MM.1S (cell line): ENCODE measurements around the gene FGD4.

ENCODE experiments used
- EZH2 ChIP-seq: fragments of 300-600 bp; sonication (generic); optimal IDR thresholded peaks from 2 replicates; pipeline ENCODE3; 2017; ENCODE audit warnings: low read depth, mild to moderate bottlenecking, antibody characterized with exemption, low read length, mixed read lengths
- EZH2phosphoT487 ChIP-seq: fragments of 300-600 bp; sonication (generic); IDR thresholded peaks from 2 replicates; pipeline ENCODE4 v1.6.1; 2018; ENCODE audit warnings: antibody characterized with exemption, low read length
- TF ChIP-seq, protein P1 (sequence below): fragments of 300-600 bp; sonication (generic); IDR thresholded peaks from 2 replicates; pipeline ENCODE4 v1.5.1; 2016; ENCODE audit warnings: antibody characterized with exemption, low read length, mixed read lengths

DNA sequence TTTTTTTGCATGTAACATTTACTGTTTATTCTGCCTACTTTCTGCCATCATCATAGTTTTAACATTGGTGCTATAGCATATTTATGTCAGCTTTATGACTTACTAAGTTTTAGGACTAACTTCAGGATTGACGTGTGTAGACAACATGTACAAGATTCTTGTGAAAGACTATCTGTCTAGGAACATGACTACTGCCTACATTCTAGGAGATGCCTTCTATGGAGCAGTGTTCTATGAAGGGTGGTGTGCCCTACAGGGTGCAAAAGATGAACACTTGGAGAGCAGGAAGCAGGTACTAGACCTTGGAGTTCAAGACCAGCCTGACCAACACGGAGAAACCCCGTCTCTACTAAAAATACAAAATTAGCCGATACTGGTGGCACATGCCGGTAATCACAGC, 118.6 kb downstream of the FGD4 start:
- TF ChIP-seq, protein P1, sequence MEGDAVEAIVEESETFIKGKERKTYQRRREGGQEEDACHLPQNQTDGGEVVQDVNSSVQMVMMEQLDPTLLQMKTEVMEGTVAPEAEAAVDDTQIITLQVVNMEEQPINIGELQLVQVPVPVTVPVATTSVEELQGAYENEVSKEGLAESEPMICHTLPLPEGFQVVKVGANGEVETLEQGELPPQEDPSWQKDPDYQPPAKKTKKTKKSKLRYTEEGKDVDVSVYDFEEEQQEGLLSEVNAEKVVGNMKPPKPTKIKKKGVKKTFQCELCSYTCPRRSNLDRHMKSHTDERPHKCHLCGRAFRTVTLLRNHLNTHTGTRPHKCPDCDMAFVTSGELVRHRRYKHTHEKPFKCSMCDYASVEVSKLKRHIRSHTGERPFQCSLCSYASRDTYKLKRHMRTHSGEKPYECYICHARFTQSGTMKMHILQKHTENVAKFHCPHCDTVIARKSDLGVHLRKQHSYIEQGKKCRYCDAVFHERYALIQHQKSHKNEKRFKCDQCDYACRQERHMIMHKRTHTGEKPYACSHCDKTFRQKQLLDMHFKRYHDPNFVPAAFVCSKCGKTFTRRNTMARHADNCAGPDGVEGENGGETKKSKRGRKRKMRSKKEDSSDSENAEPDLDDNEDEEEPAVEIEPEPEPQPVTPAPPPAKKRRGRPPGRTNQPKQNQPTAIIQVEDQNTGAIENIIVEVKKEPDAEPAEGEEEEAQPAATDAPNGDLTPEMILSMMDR = no peak
- TF ChIP-seq EZH2phosphoT487 (no peak), EZH2 (no peak)
